SU-DHL-6 (cell line): ENCODE results near the gene NET1.

ENCODE experiments used
- H2AFZ ChIP-seq: fragments of 200-600 bp; sonication (generic); 2 replicates; pipeline ENCODE4 v1.6.1; 2014; ENCODE audit warnings: low read depth, mild to moderate bottlenecking, moderate library complexity, mixed read lengths, antibody characterized with exemption, low read length; ENCODE audit not compliant: severe bottlenecking
- H3F3A ChIP-seq: fragments of 200-600 bp; shearing (Covaris generic); 2 replicates; pipeline ENCODE4 v1.6.0; 2016; ENCODE audit warnings: antibody characterized with exemption, mild to moderate bottlenecking; ENCODE audit not compliant: insufficient read depth
- H3K27ac ChIP-seq: fragments of 200-600 bp; sonication (generic); 2 replicates; pipeline ENCODE4 v1.5.1; 2016; ENCODE audit warnings: low read depth, mild to moderate bottlenecking, low read length, moderate library complexity, mixed read lengths
- H3K27me3 ChIP-seq: fragments of 200-600 bp; sonication (generic), shearing (Covaris generic); 2 replicates; pipeline ENCODE4 v1.6.0; 2014; ENCODE audit warnings: mild to moderate bottlenecking, low read length
- H3K36me3 ChIP-seq: fragments of 200-600 bp; sonication (generic); 2 replicates; pipeline ENCODE4 v1.6.1; 2014; ENCODE audit warnings: mild to moderate bottlenecking, low read length, mixed read lengths
- H3K4me2 ChIP-seq: fragments of 300-600, 200-600 bp; shearing (Covaris generic), sonication (generic); 2 replicates; pipeline ENCODE4 v1.6.0; 2014; ENCODE audit warnings: low read length, low read depth, mild to moderate bottlenecking; ENCODE audit not compliant: poor library complexity, severe bottlenecking
- H3K4me3 ChIP-seq: fragments of 200-600 bp; sonication (generic); 2 replicates; pipeline ENCODE4 v1.5.1; 2014; ENCODE audit warnings: antibody characterized with exemption, low read length, mild to moderate bottlenecking, mixed read lengths; ENCODE audit not compliant: insufficient read depth, poor library complexity, severe bottlenecking
- H3K79me2 ChIP-seq: fragments of 200-600 bp; sonication (generic); 2 replicates; pipeline ENCODE4 v1.6.1; 2014; ENCODE audit warnings: mild to moderate bottlenecking, low read length, moderate library complexity; ENCODE audit not compliant: insufficient read depth
- H3K9ac ChIP-seq: fragments of 200-600 bp; sonication (generic); 2 replicates; pipeline ENCODE4 v1.7.0; 2014; ENCODE audit warnings: mild to moderate bottlenecking, low read length
- H3K9me2 ChIP-seq: fragments of 200-600 bp; sonication (generic); replicated peaks from 2 replicates; pipeline ENCODE4 v1.6.1; 2014; ENCODE audit warnings: low read length; ENCODE audit not compliant: insufficient read depth
- H3K9me3 ChIP-seq: fragments of 200-600 bp; sonication (generic); 2 replicates; pipeline ENCODE4 v1.6.1; 2014; ENCODE audit warnings: low read length, mixed read lengths; ENCODE audit not compliant: insufficient read depth
- H4K20me1 ChIP-seq: fragments of 200-600 bp; sonication (generic); 2 replicates; pipeline ENCODE4 v1.6.1; 2014; ENCODE audit warnings: low read depth, mild to moderate bottlenecking, antibody characterized with exemption, low read length, moderate library complexity, mixed read lengths
- CTCF ChIP-seq: fragments of 200-600 bp; sonication (generic); IDR thresholded peaks from one replicate; pipeline ENCODE4 v1.5.1; 2017; ENCODE audit warnings: antibody characterized with exemption, mild to moderate bottlenecking, low read length, moderate library complexity; ENCODE audit not compliant: insufficient read depth, poor library complexity, severe bottlenecking
- EZH2phosphoT487 ChIP-seq: fragments of 200-600 bp; sonication (generic), shearing (Covaris generic); conservative IDR thresholded peaks from 2 replicates; pipeline ENCODE4 v1.6.1; 2018; ENCODE audit warnings: mild to moderate bottlenecking, antibody characterized with exemption, low read length, moderate library complexity, mixed read lengths

Gene NET1

GRCh38 chr10:5385224-5385623 is 27.1 kb upstream of the NET1 start:
- H3K9me2 ChIP-seq, result no peaks in the 10 kb centered on the region
- H3K27me3 ChIP-seq, result no peaks in the 10 kb centered on the region
- no peak overlapping the region for H3K9ac ChIP-seq
- H3K79me2 ChIP-seq, result no peaks in the 10 kb centered on the region
- H3K9me3 ChIP-seq, result no peaks in the 10 kb centered on the region
- no peak overlapping the region for H2AFZ ChIP-seq
- no peak overlapping the region for H3K27ac ChIP-seq
- TF ChIP-seq EZH2phosphoT487, result no peak
- TF ChIP-seq CTCF, result no peak
- H3F3A ChIP-seq, result no peaks in the 10 kb centered on the region
- no peak overlapping the region for H3K4me3 ChIP-seq
- no peak overlapping the region for H3K4me2 ChIP-seq
- no peaks in the 10 kb centered on the region for H4K20me1 ChIP-seq
- 0 out of 2 replicates have a peak, but pooled peaks cover 2% of the 10 kb centered on the region for H3K36me3 ChIP-seq

GRCh38 chr10:5387169-5387568 is 25.2 kb upstream of the NET1 start:
- Histone ChIP-seq H3K79me2 (no peaks in the 10 kb centered on the region), H2AFZ (no peak overlapping the region), H3K9me2 (no peaks in the 10 kb centered on the region), H3F3A (no peaks in the 10 kb centered on the region), H3K4me2 (no peak overlapping the region), H3K27me3 (no peaks in the 10 kb centered on the region), H3K9ac (no peak overlapping the region), H3K36me3 (0 out of 2 replicates have a peak, but pooled peaks cover 2% of the 10 kb centered on the region), H3K9me3 (peaks cover 16% of the 10 kb centered on the region; the same call in 1 of the 2 replicates), H4K20me1 (no peaks in the 10 kb centered on the region), H3K27ac (no peak overlapping the region), H3K4me3 (no peak overlapping the region)
- TF ChIP-seq EZH2phosphoT487, result no peak

GRCh38 chr10:5390607-5391205 is 21.7 kb upstream of the NET1 start:
- Histone ChIP-seq H4K20me1 (no peaks in the 10 kb centered on the region), H3K9me2 (no peaks in the 10 kb centered on the region), H3K9me3 (peaks cover 16% of the 10 kb centered on the region; the same call in 1 of the 2 replicates), H2AFZ (no peak overlapping the region), H3K4me2 (no peak overlapping the region), H3K9ac (no peak overlapping the region), H3K36me3 (0 out of 2 replicates have a peak, but pooled peaks cover 2% of the 10 kb centered on the region), H3K79me2 (no peaks in the 10 kb centered on the region), H3K27ac (no peak overlapping the region), H3F3A (no peaks in the 10 kb centered on the region), H3K27me3 (no peaks in the 10 kb centered on the region), H3K4me3 (no peak overlapping the region)
- TF ChIP-seq EZH2phosphoT487 (no peak), CTCF (no peak)

DNA sequence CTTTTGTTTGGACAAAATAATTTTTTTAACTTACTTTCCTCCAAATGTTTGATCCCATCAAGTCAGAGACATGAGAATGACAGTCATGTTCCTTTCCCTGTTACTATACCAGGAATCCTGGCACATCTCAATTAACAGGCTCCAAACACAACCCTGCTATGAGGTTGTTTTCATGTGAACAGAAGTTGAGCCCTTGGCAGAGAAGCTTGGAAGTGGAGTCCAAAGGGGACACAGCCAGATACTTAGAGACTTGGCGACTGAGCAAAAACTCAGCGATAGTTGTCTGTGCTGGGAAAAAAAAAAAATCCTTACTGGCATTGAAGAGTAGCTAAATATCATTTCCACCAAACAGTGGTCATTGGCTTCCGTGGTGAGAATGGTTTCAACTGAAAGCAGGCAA is 20.6 kb upstream of the NET1 start:
- H3K27me3 ChIP-seq, result no peaks in the 10 kb centered on the region
- no peaks in the 10 kb centered on the region for H3K79me2 ChIP-seq
- H3F3A ChIP-seq, result no peaks in the 10 kb centered on the region
- TF ChIP-seq EZH2phosphoT487 (no peak), CTCF (no peak)
- H3K36me3 ChIP-seq, result 0 out of 2 replicates have a peak, but pooled peaks cover 2% of the 10 kb centered on the region
- H2AFZ ChIP-seq, result no peak overlapping the region
- H3K9me3 ChIP-seq, result peaks cover 16% of the 10 kb centered on the region; the same call in 1 of the 2 replicates
- no peak overlapping the region for H3K4me3 ChIP-seq
- no peaks in the 10 kb centered on the region for H3K9me2 ChIP-seq
- H3K27ac ChIP-seq, result no peak overlapping the region
- no peak overlapping the region for H3K9ac ChIP-seq
- no peak overlapping the region for H3K4me2 ChIP-seq
- no peaks in the 10 kb centered on the region for H4K20me1 ChIP-seq
